Posterior cingulate gyrus (tissue), 11 donors: Measurements from ENCODE around the gene PHTF2.

Source experiments
- DNase-seq, 10 donors: peaks; one replicate each; pipeline versions ENCODE4 v3.0.0 to v3.0.0-alpha.2; 2020 to 2021; ENCODE audit warnings: mixed read lengths in 3 of 10
- intact Hi-C: fragments of 100-400 bp; cut with DNase I; formaldehyde crosslinking; loops from one replicate; pipeline ENCODE4 v1.15.1; 2023

The PHTF2 gene

DNA sequence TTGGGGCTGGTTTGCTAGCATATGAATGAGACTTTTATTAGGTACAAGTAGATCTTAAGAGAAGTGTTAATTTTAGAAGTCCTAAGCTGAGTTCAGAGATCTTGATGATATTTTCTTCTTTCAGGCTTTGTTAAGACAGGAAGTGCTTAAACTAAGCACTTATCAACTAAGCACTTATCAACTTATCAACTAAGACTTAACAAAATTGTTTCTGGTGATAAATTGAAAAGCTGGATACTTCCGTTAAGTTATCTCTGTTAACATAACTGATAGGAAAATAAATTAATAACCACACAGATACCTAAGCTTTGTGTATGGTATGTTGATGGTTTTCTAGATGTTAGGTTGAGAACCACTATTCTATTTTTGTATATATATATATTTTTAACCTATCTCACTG, 113.7 kb downstream of the PHTF2 start:
- no peak for DNase-seq
- intact Hi-C loops: loop anchor here (10.0 kb wide), 1 partner anchor 117 kb away; the partner anchor contains the start of genes PHTF2 and TMEM60

- DNase-seq: no peak
Measured at GRCh38 chr7:77913977-77914607, 115.5 kb downstream of the PHTF2 start.

DNA sequence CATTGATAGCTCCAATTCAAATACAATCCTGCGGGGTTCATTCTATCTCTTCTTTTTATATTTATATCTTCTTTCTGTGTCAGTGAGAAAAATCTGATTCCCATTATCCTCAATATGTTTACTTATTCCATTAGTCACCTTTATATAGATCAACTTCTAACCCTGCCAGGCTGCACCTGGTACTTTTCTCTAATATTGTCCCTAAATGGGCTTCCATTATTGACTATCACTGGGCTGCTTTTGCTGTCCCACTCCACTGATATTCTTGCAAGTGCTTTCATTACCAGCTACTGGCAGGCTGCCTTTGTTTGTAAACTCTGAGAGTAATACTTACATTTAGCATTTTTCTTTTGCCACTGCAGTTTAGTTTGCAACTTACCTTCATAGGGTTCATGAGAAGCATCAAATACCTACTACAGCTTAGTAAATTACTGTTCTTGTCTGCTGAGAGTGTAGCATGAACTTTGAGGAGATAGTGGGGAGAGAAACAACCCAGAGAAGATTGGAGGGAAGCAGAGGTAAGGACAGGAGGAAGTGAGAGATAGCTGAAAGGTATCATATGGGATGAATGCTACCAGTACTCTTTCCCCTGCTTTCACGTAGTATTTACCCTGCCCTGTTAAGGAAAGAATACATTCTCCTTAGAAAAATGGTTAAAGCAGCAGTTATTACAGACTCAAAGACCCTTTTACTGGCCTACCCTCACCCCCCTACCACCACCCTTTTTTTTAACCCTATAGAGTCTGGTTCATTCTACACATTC, 119.1 kb downstream of the PHTF2 start:
- no peak for DNase-seq
- intact Hi-C loops: loop anchor here (10.0 kb wide), 1 partner anchor 123 kb away; the partner anchor contains the start of genes PHTF2 and TMEM60

More at GRCh38 chr7:77913977-77914607, 115.5 kb downstream of the PHTF2 start:
- intact Hi-C loops: loop anchor here (10.0 kb wide), 1 partner anchor 119 kb away; the partner anchor contains the start of genes PHTF2 and TMEM60

- no peak for DNase-seq
- intact Hi-C loops: loop anchor here (10.0 kb wide), 1 partner anchor 124 kb away; the partner anchor contains the start of genes PHTF2 and TMEM60
Measured at GRCh38 chr7:77918676-77919075, 120.1 kb downstream of the PHTF2 start.

GRCh38 chr7:77923419-77923818, 124.8 kb downstream of the PHTF2 start:
- intact Hi-C loops: no loop called here
- DNase-seq: no peak

- no peak for DNase-seq
- intact Hi-C loops: no loop called here
Measured at GRCh38 chr7:77930496-77930895, 131.9 kb downstream of the PHTF2 start.

DNA sequence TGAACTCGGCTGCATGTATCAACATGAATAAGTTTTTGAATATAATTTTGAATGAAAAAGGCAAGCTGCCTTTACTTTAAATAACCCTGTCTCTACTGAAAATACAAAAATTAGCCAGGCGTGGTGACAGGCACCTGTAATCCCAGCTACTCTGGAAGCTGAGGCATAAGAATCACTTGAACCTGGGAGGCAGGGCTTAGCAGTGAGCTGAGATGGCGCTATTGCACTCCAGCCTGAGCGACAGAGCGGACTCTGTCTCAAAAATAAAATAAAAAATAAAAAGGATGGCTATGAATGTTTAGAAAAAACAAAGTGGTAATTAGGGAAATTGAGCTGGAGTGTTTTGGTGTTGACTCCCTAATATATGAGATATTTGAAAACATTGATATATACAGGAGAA, 133.3 kb downstream of the PHTF2 start:
- intact Hi-C loops: no loop called here
- DNase-seq: no peak

GRCh38 chr7:77933394-77933793, 134.8 kb downstream of the PHTF2 start:
- DNase-seq: no peak
- intact Hi-C loops: no loop called here

DNA sequence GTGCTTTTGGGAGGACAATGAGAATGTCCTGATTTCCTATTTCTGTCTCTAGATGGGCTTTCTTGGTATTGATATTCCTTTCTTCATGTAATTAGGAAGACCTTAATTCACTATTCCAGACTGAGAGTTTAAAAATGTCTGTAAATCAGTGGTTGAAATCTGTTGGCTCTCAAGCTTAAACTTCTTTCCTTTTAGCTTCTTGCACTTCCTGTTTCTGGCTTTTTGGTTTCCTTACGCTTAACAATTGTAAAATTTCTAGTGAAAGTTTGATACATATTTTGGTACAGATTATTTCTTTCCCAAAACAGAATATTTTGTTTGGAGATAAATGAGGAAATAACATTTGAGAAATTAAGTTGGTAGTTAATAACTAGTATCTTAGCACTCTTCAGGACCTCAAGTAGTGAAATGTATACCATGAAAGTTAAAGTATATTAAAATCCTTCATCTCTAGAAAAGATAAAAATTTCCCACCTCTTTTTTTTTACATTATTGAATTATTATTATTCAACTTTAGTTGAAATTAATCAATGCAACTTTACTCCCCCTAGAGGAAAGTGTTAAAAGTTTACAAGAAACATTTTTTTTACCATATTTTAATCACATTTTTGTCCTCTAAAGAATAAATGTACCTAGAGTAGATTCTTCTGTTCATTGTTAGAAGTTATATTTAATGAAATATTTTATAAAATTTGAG, 137.2 kb downstream of the PHTF2 start:
- intact Hi-C loops: no loop called here
- DNase-seq: no peak

DNA sequence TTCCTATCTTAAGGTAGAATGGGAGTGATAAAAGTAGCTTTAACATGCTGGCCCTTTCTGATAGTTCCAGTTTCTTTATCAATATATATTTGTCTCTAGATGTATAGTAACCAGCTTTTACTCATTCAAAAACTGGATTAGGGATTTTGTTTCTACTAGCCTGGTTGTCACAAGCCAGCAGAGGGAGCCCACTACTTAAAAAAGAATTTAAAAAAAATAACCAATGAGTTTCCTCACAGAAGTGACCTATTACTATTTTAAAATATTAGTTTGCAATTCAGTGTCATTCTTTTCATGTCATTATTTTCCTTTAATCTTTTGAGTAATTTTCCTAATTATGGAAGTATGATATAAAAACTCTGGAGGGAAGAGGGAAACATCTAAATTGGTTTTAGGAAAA, 142.1 kb downstream of the PHTF2 start:
- intact Hi-C loops: no loop called here
- peak in 2 of 10 donors; percentile 24 to 28 for DNase-seq

DNA sequence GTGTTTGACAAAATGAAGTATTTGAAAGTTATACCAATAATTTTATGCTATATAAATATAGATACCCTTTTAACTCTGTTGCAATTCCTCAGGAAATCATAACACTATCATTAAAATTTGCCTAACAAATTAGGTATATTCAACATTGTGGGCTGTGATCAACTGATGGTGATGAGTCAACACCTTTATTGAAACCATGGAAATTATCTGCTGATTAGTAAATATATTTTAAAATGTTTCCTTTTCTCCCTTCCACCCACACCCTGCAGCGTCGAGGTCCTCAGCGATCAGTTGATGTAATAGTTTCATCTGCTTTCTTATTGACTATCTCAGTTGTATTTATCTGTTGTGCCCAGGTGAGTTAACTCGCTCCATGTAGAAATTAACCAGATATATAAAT, 143.9 kb downstream of the PHTF2 start:
- intact Hi-C loops: no loop called here
- no peak for DNase-seq

DNA sequence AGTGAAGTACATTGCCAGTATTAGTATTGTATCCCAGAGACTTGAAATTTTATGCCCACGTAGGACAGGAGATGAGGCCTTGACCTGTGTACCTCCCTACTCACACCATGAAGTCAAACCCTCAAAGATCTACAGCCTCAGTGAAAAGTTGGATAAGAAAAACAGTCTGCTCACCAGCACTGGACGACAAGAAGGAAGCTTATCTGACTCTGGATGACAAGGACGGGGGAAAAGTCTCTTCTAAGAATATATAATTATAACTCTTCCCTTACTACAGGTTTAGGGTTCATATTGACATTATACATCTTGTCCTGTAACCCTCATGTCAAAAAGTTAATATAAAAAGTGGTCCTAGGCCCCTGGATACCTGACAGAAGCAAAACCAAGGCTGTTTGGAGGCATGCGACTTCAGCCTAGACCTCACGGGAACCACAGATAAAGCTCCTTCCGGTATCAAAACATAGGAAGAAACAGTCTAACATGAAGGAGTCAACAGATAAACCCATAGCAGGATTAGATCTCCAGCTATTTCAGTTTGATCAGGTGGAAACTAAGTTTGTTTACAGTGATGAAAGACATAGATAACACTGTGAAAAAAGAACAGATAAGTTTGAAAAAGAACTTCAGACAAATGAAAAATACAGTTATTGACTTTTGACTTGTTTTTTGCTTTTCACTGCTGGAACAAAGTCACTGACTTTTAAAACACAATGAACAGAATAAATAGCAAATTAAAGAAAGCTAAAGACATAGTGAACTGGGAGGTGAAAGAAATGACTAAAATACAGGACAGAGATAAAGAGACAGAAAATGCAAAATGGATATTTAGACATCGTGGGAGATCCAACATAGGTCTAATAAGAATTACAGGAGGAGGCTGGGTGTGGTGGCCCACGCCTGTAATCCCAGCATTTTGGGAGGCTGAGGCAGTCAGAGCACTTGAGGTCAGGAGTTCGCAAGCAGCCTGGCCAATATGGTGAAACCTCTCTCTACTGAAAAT, 145.9 kb downstream of the PHTF2 start:
- intact Hi-C loops: no loop called here
- DNase-seq: no peak

DNA sequence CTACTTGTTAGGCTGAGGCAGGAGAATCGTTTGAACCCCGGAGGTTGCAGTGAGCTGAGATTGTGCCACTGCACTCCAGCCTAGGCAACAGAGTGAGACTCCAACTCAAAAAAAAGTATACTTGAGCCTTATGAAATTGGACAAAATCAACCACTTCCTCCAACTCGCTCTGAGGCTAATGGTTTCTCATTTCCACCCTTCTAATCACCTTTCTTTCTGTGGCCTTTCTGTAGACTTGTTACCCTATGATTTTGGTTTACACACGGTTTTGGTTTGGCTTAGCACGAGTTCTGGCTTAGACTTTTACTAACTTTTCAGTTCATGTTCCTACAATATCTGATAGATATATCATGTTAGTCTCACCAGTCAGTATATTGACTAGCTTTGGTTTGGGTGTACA, 152.0 kb downstream of the PHTF2 start:
- intact Hi-C loops: no loop called here
- DNase-seq: no peak

GRCh38 chr7:77954773-77955555, 156.4 kb downstream of the PHTF2 start:
- intact Hi-C loops: no loop called here

DNA sequence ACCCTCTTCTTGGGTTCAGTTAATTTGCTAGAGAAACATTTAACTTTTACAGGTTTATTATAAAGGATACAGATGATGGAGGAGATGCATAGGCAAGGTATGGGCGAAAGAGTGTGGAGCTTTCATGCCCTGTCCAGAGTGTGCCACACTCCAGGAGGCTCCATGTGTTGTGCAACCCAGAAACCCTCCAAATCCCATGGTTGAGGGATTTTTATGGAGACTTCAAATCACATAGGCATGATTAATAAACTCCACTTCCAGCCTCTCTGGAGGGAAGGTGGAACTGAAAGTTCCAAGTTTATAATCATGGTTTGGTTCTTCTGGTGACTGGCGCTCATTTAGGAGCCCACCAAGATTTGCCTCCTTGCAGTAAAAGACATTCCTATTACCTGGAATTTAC, 159.9 kb downstream of the PHTF2 start:
- no peak for DNase-seq
- intact Hi-C loops: no loop called here

More at GRCh38 chr7:77954773-77955555, 156.4 kb downstream of the PHTF2 start:
- DNase-seq: no peak

- DNase-seq: no peak
- intact Hi-C loops: no loop called here
Measured at GRCh38 chr7:77959080-77959479, 160.5 kb downstream of the PHTF2 start.

DNA sequence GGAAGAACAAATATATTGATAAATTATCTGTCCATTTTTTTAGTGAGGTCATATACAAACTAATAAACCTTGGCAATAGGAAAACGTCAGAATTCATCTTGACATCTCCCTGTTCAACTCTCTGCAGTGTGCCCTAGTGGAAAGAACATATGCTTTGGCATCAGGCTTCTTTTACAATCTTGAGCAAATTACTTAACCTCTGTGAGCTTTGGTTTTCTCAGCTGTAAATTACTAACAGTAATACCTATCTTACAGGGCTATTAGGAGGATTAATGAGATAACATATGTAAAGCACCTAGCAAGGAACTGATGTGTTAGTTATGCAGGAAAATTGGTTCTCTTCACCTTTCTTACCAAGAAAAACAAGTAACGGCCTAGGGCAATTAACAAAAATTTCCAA, 161.8 kb downstream of the PHTF2 start:
- DNase-seq: no peak
- intact Hi-C loops: no loop called here

GRCh38 chr7:77967429-77967828, 168.9 kb downstream of the PHTF2 start:
- intact Hi-C loops: no loop called here
- DNase-seq: no peak

DNA sequence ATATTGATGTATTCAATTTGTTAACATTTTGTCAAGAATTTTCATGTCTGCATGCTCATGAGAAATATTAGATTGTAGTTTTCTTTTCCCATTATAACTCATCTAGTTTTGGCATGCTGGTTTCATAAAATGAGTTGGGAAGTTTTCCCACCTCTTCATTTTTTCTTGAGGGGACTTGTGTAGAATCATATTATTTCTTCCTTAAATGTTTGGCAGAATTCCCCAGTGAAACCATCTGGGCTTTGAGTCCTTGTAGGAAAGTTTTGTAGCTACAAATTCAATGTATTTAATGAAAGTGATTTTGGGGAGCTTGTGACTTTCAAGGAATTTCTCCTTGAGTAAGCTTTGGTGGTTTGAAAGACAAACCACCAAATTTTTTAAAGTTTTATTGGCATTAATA, 173.2 kb downstream of the PHTF2 start:
- intact Hi-C loops: no loop called here
- no peak for DNase-seq
